HepG2 (cell line): ENCODE data around the gene AMD1. TPM values are rescaled to one million over a fixed set of nuclear protein-coding genes. Genes with fewer than 3 reads are reported as not detected.
A peak's percentile ranks its signal among the peaks of the same experiment; 100 is the strongest.

Experiments used
- ARID5B ChIP-seq: IDR thresholded peaks from 2 replicates; pipeline ENCODE4 v1.4.0; 2020; ENCODE audit warnings: mild to moderate bottlenecking, missing genetic modification reagents
- BCL6 ChIP-seq: IDR thresholded peaks from 2 replicates; pipeline ENCODE4 v1.6.1; 2016; ENCODE audit warnings: missing genetic modification reagents, missing compliant biosample characterization
- CEBPG ChIP-seq: IDR thresholded peaks from 2 replicates; pipeline ENCODE4 v1.6.1; 2016
- CREM ChIP-seq, 2 experiments: sonication (generic) in 1 of 2; formaldehyde crosslinking in 1 of 2; IDR thresholded peaks; 2 replicates each; pipeline versions ENCODE4 v1.4.0 to v1.6.1; 2016 to 2020; ENCODE audit warnings: antibody characterized with exemption in 1 of 2, mild to moderate bottlenecking in 1 of 2, missing genetic modification reagents in 1 of 2
- FOXA1 ChIP-seq, 2 experiments: fragments of 450-650 bp in 1 of 2; sonication (generic) in 1 of 2; formaldehyde crosslinking in 1 of 2; IDR thresholded peaks; 2 replicates each; pipeline versions ENCODE4 v1.4.0 to v1.6.1; 2016 to 2020; ENCODE audit warnings: missing genetic modification reagents in 1 of 2
- FOXA3 ChIP-seq: IDR thresholded peaks from 2 replicates; pipeline ENCODE4 v1.6.1; 2016; ENCODE audit warnings: missing genetic modification reagents, missing compliant biosample characterization
- FOXP4 ChIP-seq: sonication (generic); formaldehyde crosslinking; IDR thresholded peaks from 2 replicates; pipeline ENCODE4 v1.4.0; 2020; ENCODE audit warnings: missing genetic modification reagents
- MYNN ChIP-seq: sonication (generic); formaldehyde crosslinking; IDR thresholded peaks from 2 replicates; pipeline ENCODE4 v1.4.0; 2020; ENCODE audit warnings: mild to moderate bottlenecking, low read depth, missing genetic modification reagents
- SAP130 ChIP-seq: IDR thresholded peaks from 2 replicates; pipeline ENCODE4 v1.6.1; 2016; ENCODE audit warnings: low read depth
- SETDB1 ChIP-seq: sonication (generic); formaldehyde crosslinking; IDR thresholded peaks from 2 replicates; pipeline ENCODE4 v1.5.1; 2020; ENCODE audit warnings: missing genetic modification reagents, mild to moderate bottlenecking, borderline replicate concordance
- SOX6 ChIP-seq, 2 experiments: fragments of 450-650 bp in 1 of 2; sonication (generic) in 1 of 2; formaldehyde crosslinking in 1 of 2; IDR thresholded peaks; 2 replicates each; pipeline versions ENCODE4 v1.4.0 to v1.6.1; 2017 to 2020; ENCODE audit warnings: antibody characterized with exemption in 1 of 2, mild to moderate bottlenecking in 1 of 2, missing genetic modification reagents in 1 of 2
- ZNF44 ChIP-seq: sonication (generic); formaldehyde crosslinking; IDR thresholded peaks from 2 replicates; pipeline ENCODE4 v1.5.1; 2020; ENCODE audit warnings: mild to moderate bottlenecking, missing genetic modification reagents
- polyA plus RNA-seq, 8 experiments: library from polyadenylated mRNA; depleted of rRNA in 3 of 8; stranded (reverse) in 7 of 8; unstranded in 1 of 8; fragments of >200 nt; fragmentation: Illumina TruSeq in 4 of 8; extraction: Trizol in 4 of 8; gene quantifications; 2 replicates each; pipeline versions ENCODE4 v1.2.1 to v1.2.3, GENCODE V29; 2011 to 2016; ENCODE audit warnings: low read depth in 4 of 8, missing spikeins in 1 of 8, mixed read lengths in 1 of 8; ENCODE audit not compliant: insufficient read depth in 1 of 8
- total RNA-seq, 5 experiments: library from RNA; depleted of rRNA; stranded (reverse); fragments of >200 nt; fragmentation: Illumina TruSeq; extraction: Trizol; gene quantifications; 2 replicates each; pipeline ENCODE4 v1.2.3, GENCODE V29; 2016; ENCODE audit warnings: low read depth in 1 of 5

Gene AMD1
- total and polyA plus RNA-seq, 2 of the 13 experiments (the other 11 are each of a cell fraction or from before 2014, with no cell fraction given) = 108 to 123 TPM

GRCh38 chr6:110876806-110877564 lies 2.4 kb downstream of the AMD1 start (continued):
- TF ChIP-seq BCL6 (CRISPR knock-in tag) (peak; percentile 75; the same call in 1 of the 2 replicates), ARID5B (CRISPR knock-in tag) (0 out of 2 replicates have a peak, but pooled peaks have one; percentile 14), CREM (IDR thresholded peaks at IDR 0.05) (peak; percentile 22; the same call in 1 of the 2 replicates), CREM (CRISPR knock-in tag; IDR thresholded peaks at IDR 0.05) (no peak), SOX6 (IDR thresholded peaks at IDR 0.05) (no peak), SOX6 (CRISPR knock-in tag; IDR thresholded peaks at IDR 0.05) (peak; percentile 47; the same call in 1 of the 2 replicates), SETDB1 (CRISPR knock-in tag) (no peak), ZNF44 (CRISPR knock-in tag) (no peak), CEBPG (CRISPR knock-in tag) (peak; percentile 56; the same call in 1 of the 2 replicates), SAP130 (CRISPR knock-in tag) (peak; percentile 77), FOXA3 (peak; percentile 39; the same call in 1 of the 2 replicates), FOXA1 (IDR thresholded peaks at IDR 0.05) (no peak), FOXA1 (CRISPR knock-in tag; IDR thresholded peaks at IDR 0.05) (peak; percentile 70), MYNN (CRISPR knock-in tag) (no peak), FOXP4 (CRISPR knock-in tag) (0 out of 2 replicates have a peak, but pooled peaks have one; percentile 22)
